ENCODE measurements around the gene RPS27A.
"Not testable (repeated sequence)": the region's sequence is repeated elsewhere in the genome, so short reads cannot be mapped to it uniquely, and the experiment has no call there.

DNA sequence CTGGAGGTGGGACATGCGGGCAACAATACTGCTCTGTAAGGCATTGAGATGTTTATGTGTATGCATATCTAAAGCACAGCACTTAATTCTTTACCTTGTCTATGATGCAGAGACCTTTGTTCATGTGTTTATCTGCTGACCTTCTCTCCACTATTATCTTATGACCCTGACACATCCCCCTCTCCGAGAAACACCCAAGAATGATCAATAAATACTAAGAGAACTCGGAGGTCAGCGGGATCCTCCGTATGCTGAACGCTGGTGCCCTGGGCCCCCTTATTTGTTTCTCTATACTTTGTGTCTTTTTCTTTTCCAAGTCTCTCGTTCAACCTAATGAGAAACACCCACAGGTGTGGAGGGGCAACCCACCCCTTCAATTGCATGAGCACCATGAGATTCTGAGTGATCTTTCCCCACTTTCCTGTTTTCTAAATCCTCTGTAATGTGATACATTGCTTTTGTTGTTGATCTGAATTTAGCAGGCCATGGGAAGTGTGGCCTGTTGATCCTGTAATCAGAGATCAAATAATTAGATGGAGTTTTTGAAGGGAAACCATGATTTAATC, 47.5 kb downstream of the RPS27A start:
- TF ChIP-seq POLR2A (IDR thresholded peaks at IDR 0.05; ENCODE audit: low read length); GATA1 (IDR thresholded peaks at IDR 0.05; ENCODE audit: low read depth, low read length): not testable (repeated sequence)

Data from erythroblast (primary cell).